IMR-90 (cell line): ENCODE measurements around the gene LYPD6. TPM values are rescaled to one million over a fixed set of nuclear protein-coding genes. Genes with fewer than 3 reads are reported as not detected.

Experiments
- ATAC-seq: fragments of 200-7000 bp; cut with Tn5 transposase; 2 replicates; pipeline ENCODE4 v1.9.1; 2020; ENCODE audit warnings: low read depth, mild to moderate bottlenecking, moderate library complexity
- BruUV-seq: library from RNA; stranded (reverse); fragments of 400-500 nt; replicated peaks from 2 replicates; lab custom pipeline; 2021; lab: Mats Ljungman, UMichigan
- CTCF ChIA-PET: fragments of 300-600 bp; formaldehyde crosslinking; extraction: SDS; loops from one replicate; lab custom pipeline; 2021; ENCODE audit warnings: antibody characterized with exemption; lab: Yijun Ruan, JAX
- POLR2A ChIA-PET: fragments of 300-600 bp; sonication (Branson Sonifier 250); formaldehyde crosslinking; loops from one replicate; lab custom pipeline; 2022; ENCODE audit warnings: antibody characterized with exemption; ENCODE audit not compliant: unreplicated experiment; lab: Charles Lee
- DNase-seq: peaks from one replicate; pipeline ENCODE4 v3.0.0; 2013
- H2AFZ ChIP-seq: replicated peaks from 2 replicates; pipeline ENCODE3; 2013; ENCODE audit warnings: low read length, mild to moderate bottlenecking; ENCODE audit not compliant: poor library complexity
- H2AK5ac ChIP-seq: 2 replicates; pipeline ENCODE4 v1.6.1; 2013; ENCODE audit warnings: low read depth, low read length, inconsistent platforms
- H2AK9ac ChIP-seq: replicated peaks from 2 replicates; pipeline ENCODE3; 2013; ENCODE audit warnings: mild to moderate bottlenecking, low read depth, low read length, moderate library complexity; ENCODE audit not compliant: poor library complexity
- H2BK120ac ChIP-seq: 2 replicates; pipeline ENCODE4 v1.6.1; 2013; ENCODE audit warnings: low read depth, low read length, inconsistent platforms
- H2BK15ac ChIP-seq: 3 replicates; pipeline ENCODE4 v1.6.1; 2013; ENCODE audit warnings: low read depth, low read length, inconsistent platforms
- H2BK20ac ChIP-seq: 2 replicates; pipeline ENCODE4 v1.6.1; 2013; ENCODE audit warnings: low read depth, mild to moderate bottlenecking, inconsistent platforms, low read length, moderate library complexity
- H2BK5ac ChIP-seq: 2 replicates; pipeline ENCODE4 v1.6.1; 2013; ENCODE audit warnings: mild to moderate bottlenecking, low read depth, low read length, inconsistent platforms; ENCODE audit not compliant: poor library complexity, severe bottlenecking
- H3K14ac ChIP-seq: replicated peaks from 2 replicates; pipeline ENCODE4 v1.6.1; 2013; ENCODE audit warnings: low read depth, low read length, inconsistent platforms
- H3K18ac ChIP-seq: 2 replicates; pipeline ENCODE4 v1.6.1; 2013; ENCODE audit warnings: low read depth, low read length, control low read depth
- H3K23ac ChIP-seq: 2 replicates; pipeline ENCODE4 v1.6.1; 2013; ENCODE audit warnings: low read depth, low read length, inconsistent platforms
- H3K27ac ChIP-seq: 2 replicates; pipeline ENCODE4 v1.5.1; 2013; ENCODE audit warnings: mild to moderate bottlenecking, control low read depth, low read length; ENCODE audit not compliant: insufficient read depth
- H3K27me3 ChIP-seq: 2 replicates; pipeline ENCODE4 v1.6.1; 2013; ENCODE audit warnings: low read length; ENCODE audit not compliant: control insufficient read depth, insufficient read depth
- H3K36me3 ChIP-seq: 2 replicates; pipeline ENCODE4 v1.6.1; 2013; ENCODE audit warnings: low read length, mixed read lengths; ENCODE audit not compliant: control insufficient read depth, insufficient read depth
- H3K4ac ChIP-seq: 2 replicates; pipeline ENCODE4 v1.6.1; 2013; ENCODE audit warnings: low read depth, low read length, inconsistent platforms
- H3K4me1 ChIP-seq: 2 replicates; pipeline ENCODE4 v1.6.1; 2013; ENCODE audit warnings: low read length, mixed read lengths; ENCODE audit not compliant: control insufficient read depth, insufficient read depth
- H3K4me2 ChIP-seq: 2 replicates; pipeline ENCODE4 v1.6.1; 2013; ENCODE audit warnings: low read depth, mild to moderate bottlenecking, control low read depth, low read length, moderate library complexity
- H3K4me3 ChIP-seq: 2 replicates; pipeline ENCODE4 v1.5.1; 2013; ENCODE audit warnings: low read depth, mild to moderate bottlenecking, control low read depth, low read length, moderate library complexity; ENCODE audit not compliant: insufficient read depth
- H3K56ac ChIP-seq: 2 replicates; pipeline ENCODE4 v1.6.1; 2013; ENCODE audit warnings: low read length, inconsistent platforms; ENCODE audit not compliant: insufficient read depth; ENCODE audit errors: extremely low read depth
- H3K79me1 ChIP-seq, 2 experiments: 2 replicates each; pipeline ENCODE4 v1.6.1; 2013; ENCODE audit warnings: low read length in 2 of 2, inconsistent platforms in 1 of 2, low read depth in 1 of 2
- H3K9ac ChIP-seq: 2 replicates; pipeline ENCODE4 v1.6.1; 2013; ENCODE audit warnings: low read depth, low read length, control low read depth
- H3K9me1 ChIP-seq: 2 replicates; pipeline ENCODE4 v1.6.1; 2013; ENCODE audit warnings: low read length, inconsistent platforms; ENCODE audit not compliant: insufficient read depth
- H3K9me3 ChIP-seq: 2 replicates; pipeline ENCODE4 v1.6.1; 2013; ENCODE audit warnings: low read length; ENCODE audit not compliant: control insufficient read depth, insufficient read depth
- H4K20me1 ChIP-seq: 2 replicates; pipeline ENCODE4 v1.6.1; 2013; ENCODE audit warnings: low read length, inconsistent platforms; ENCODE audit not compliant: insufficient read depth
- H4K5ac ChIP-seq: 2 replicates; pipeline ENCODE4 v1.6.1; 2013; ENCODE audit warnings: mild to moderate bottlenecking, low read depth, low read length, control low read depth
- H4K8ac ChIP-seq, 2 experiments: 2 replicates each; pipeline ENCODE4 v1.6.1; 2013; ENCODE audit warnings: low read depth in 2 of 2, low read length in 2 of 2, control low read depth in 1 of 2, inconsistent platforms in 1 of 2
- H4K91ac ChIP-seq: 2 replicates; pipeline ENCODE4 v1.6.1; 2013; ENCODE audit warnings: low read depth, low read length, inconsistent platforms; ENCODE audit not compliant: insufficient read depth
- BHLHE40 ChIP-seq: fragments of 150-350 bp; IDR thresholded peaks from 2 replicates; pipeline ENCODE4 v1.6.1; 2016; ENCODE audit warnings: mild to moderate bottlenecking, low read depth, low read length
- CEBPB ChIP-seq: IDR thresholded peaks from 2 replicates; pipeline ENCODE4 v1.6.1; 2012; ENCODE audit warnings: low read depth, low read length, improper control_type of control experiment
- CHD1 ChIP-seq: IDR thresholded peaks from 2 replicates; pipeline ENCODE4 v1.6.1; 2012; ENCODE audit warnings: low read depth, low read length, improper control_type of control experiment
- FOS ChIP-seq: fragments of 150-350 bp; IDR thresholded peaks from 2 replicates; pipeline ENCODE4 v1.6.1; 2016; ENCODE audit warnings: low read depth, low read length
- MAFK ChIP-seq: IDR thresholded peaks from 2 replicates; pipeline ENCODE4 v1.6.1; 2012; ENCODE audit warnings: low read depth, low read length, improper control_type of control experiment
- MAZ ChIP-seq: IDR thresholded peaks from 2 replicates; pipeline ENCODE4 v1.6.1; 2012; ENCODE audit warnings: low read depth, mild to moderate bottlenecking, low read length, improper control_type of control experiment, moderate library complexity, borderline replicate concordance
- MXI1 ChIP-seq: IDR thresholded peaks from 2 replicates; pipeline ENCODE4 v1.6.1; 2012; ENCODE audit warnings: low read depth, mild to moderate bottlenecking, low read length, moderate library complexity, borderline replicate concordance
- NFE2L2 ChIP-seq: fragments of 150-350 bp; IDR thresholded peaks from 2 replicates; pipeline ENCODE4 v1.6.1; 2016; ENCODE audit warnings: low read depth, mild to moderate bottlenecking, low read length
- POLR2A ChIP-seq: IDR thresholded peaks from 2 replicates; pipeline ENCODE4 v1.6.1; 2012; ENCODE audit warnings: mild to moderate bottlenecking, low read depth, low read length
- RCOR1 ChIP-seq: IDR thresholded peaks from 2 replicates; pipeline ENCODE4 v1.6.1; 2012; ENCODE audit warnings: mild to moderate bottlenecking, low read length, improper control_type of control experiment; ENCODE audit not compliant: insufficient replicate concordance
- RFX5 ChIP-seq: IDR thresholded peaks from 2 replicates; pipeline ENCODE4 v1.8.0; 2012; ENCODE audit warnings: low read depth, mild to moderate bottlenecking, low read length, moderate library complexity
- SMC3 ChIP-seq: fragments of 150-350 bp; IDR thresholded peaks from 2 replicates; pipeline ENCODE4 v1.6.1; 2016; ENCODE audit warnings: low read depth, mild to moderate bottlenecking, antibody characterized with exemption, low read length, moderate library complexity
- WGBS, 2 experiments: methylation state at CpG; one replicate each; pipeline versions ENCODE4 v1.1.5 to v1.1.7; 2013; ENCODE audit warnings: missing lambda C conversion rate in 2 of 2; ENCODE audit not compliant: insufficient read length in 1 of 2; ENCODE audit errors: extremely low coverage in 2 of 2; 5-methylcytosine and 5-hydroxymethylcytosine counted together
- dilution Hi-C: fragments of 300-500 bp; cut with HindIII; formaldehyde crosslinking; loops from one replicate; pipeline ENCODE4 v1.14.3; 2018; ENCODE audit warnings: low sequenced_read_pairs; ENCODE audit not compliant: unreplicated experiment
- in situ Hi-C: fragments of 300-500 bp; cut with MboI; formaldehyde crosslinking; loops from 3 replicates; pipeline ENCODE4 v1.14.3; 2019; ENCODE audit warnings: low sequenced_read_pairs, inconsistent platforms, mixed read lengths
- intact Hi-C: fragments of 100-400 bp; cut with micrococcal nuclease; formaldehyde crosslinking; loops from 2 replicates; pipeline ENCODE4 v1.10.0; 2022
- polyA plus RNA-seq, 3 experiments: library from polyadenylated mRNA; depleted of rRNA; stranded (reverse); fragments of >200 nt; gene quantifications; 2 replicates each; pipeline ENCODE4 v1.2.3, GENCODE V29; 2012; ENCODE audit warnings: low replicate concordance in 1 of 3
- total RNA-seq: library from RNA; depleted of rRNA; stranded (reverse); fragments of >200 nt; gene quantifications from 2 replicates; pipeline ENCODE4 v1.2.3, GENCODE V29; 2012
- TF ChIP-seq, protein P1 (sequence below): conservative IDR thresholded peaks from 2 replicates; pipeline ENCODE4 v1.5.1; 2012; ENCODE audit warnings: mild to moderate bottlenecking, low read depth, low read length, improper control_type of control experiment
- TF ChIP-seq, protein P2 (sequence below): fragments of 150-350 bp; IDR thresholded peaks from 2 replicates; pipeline ENCODE4 v1.6.1; 2016; ENCODE audit warnings: low read depth, mild to moderate bottlenecking, low read length, moderate library complexity, borderline replicate concordance

LYPD6 gene
- total and polyA plus RNA-seq, 2 of the 4 experiments (the other 2 are of a cell fraction) = 0.87 to 0.90 TPM

DNA sequence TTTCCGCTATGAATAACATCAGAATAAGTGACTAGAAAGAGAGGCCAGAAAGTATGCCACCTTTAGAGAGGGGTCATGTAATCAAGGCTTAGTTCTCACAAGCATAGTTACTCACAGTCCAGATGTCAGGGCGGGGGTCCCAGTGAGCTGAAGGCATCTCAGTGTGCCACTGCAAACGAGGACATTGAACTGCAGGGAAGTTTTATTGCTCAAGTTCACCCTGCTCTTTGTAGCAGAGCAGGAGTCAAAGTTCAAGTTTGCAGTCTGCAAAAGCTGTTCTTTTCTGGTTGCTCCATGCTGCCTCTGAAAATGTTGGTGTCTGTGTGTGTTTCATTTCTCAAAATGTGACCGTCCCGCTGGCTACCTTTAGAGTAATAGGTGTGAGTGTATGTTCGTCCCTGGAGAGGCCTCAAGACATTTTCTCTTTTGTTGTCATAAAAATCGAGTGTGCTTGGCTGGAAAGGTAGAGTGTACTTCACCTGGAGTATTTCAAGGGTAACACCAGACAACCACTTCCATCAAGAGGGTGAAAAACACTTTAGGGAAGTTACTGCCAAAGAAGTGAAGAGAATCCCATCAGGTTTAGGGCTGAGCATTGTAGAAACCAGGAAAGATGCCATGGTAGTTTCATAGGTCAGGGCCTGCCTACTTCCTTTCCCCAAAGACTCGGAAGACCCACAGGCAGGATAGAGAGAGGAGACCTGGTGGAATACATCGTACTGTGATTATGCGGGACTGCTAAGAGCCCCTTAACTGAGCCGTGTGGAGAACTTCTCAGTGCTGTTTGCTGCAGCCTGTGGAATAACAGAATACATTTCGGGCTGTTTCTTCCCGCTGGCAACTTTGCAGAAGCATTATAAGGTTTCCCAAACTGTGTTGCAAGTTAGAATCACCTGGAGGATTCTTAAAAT is 89.9 kb downstream of the LYPD6 start:
- TF ChIP-seq RFX5 (no peak), MAZ (no peak), SMC3 (no peak), CEBPB (no peak), POLR2A (no peak), MXI1 (no peak), RCOR1 (no peak), CHD1 (no peak), NFE2L2 (no peak), MAFK (no peak), BHLHE40 (no peak), FOS (no peak)
- TF ChIP-seq, protein P1, sequence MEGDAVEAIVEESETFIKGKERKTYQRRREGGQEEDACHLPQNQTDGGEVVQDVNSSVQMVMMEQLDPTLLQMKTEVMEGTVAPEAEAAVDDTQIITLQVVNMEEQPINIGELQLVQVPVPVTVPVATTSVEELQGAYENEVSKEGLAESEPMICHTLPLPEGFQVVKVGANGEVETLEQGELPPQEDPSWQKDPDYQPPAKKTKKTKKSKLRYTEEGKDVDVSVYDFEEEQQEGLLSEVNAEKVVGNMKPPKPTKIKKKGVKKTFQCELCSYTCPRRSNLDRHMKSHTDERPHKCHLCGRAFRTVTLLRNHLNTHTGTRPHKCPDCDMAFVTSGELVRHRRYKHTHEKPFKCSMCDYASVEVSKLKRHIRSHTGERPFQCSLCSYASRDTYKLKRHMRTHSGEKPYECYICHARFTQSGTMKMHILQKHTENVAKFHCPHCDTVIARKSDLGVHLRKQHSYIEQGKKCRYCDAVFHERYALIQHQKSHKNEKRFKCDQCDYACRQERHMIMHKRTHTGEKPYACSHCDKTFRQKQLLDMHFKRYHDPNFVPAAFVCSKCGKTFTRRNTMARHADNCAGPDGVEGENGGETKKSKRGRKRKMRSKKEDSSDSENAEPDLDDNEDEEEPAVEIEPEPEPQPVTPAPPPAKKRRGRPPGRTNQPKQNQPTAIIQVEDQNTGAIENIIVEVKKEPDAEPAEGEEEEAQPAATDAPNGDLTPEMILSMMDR = no peak
- TF ChIP-seq, protein P2, sequence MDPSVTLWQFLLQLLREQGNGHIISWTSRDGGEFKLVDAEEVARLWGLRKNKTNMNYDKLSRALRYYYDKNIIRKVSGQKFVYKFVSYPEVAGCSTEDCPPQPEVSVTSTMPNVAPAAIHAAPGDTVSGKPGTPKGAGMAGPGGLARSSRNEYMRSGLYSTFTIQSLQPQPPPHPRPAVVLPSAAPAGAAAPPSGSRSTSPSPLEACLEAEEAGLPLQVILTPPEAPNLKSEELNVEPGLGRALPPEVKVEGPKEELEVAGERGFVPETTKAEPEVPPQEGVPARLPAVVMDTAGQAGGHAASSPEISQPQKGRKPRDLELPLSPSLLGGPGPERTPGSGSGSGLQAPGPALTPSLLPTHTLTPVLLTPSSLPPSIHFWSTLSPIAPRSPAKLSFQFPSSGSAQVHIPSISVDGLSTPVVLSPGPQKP = no peak
- Histone ChIP-seq H3K36me3 (no peaks in the 10 kb centered on the region), H3K27ac (no peak overlapping the region), H3K14ac (no peak overlapping the region), H2AK9ac (no peak overlapping the region), H3K9me1 (peaks cover 3% of the 10 kb centered on the region), H3K23ac (no peak overlapping the region), H4K91ac (no peak overlapping the region; the same call in 1 of the 2 replicates), H3K79me1 (no peaks in the 10 kb centered on the region), H3K56ac (no peak overlapping the region), H3K4me2 (no peak overlapping the region), H3K9ac (no peak overlapping the region), H3K4ac (no peak overlapping the region), H2AK5ac (no peak overlapping the region), H3K27me3 (no peaks in the 10 kb centered on the region), H3K18ac (no peak overlapping the region), H2AFZ (no peak overlapping the region), H3K4me3 (no peak overlapping the region), H4K20me1 (no peaks in the 10 kb centered on the region), H2BK15ac (no peak overlapping the region), H2BK20ac (no peak overlapping the region; the same call in 1 of the 2 replicates), H2BK120ac (no peak overlapping the region), H4K8ac (no peak overlapping the region), H3K4me1 (peaks cover 2% of the 10 kb centered on the region; the same call in 1 of the 2 replicates), H3K9me3 (no peaks in the 10 kb centered on the region), H2BK5ac (no peak overlapping the region), H4K5ac (no peak overlapping the region)
- no peak for DNase-seq
- no TSS peak for BruUV-seq
- ChIA-PET POLR2A (no interaction called here), CTCF (interaction anchor here (0.6 to 0.9 kb wide), 2 partner anchors 9 to 10 kb away, joined by 3 read pairs; no protein-coding TSS in a partner anchor)
- in situ Hi-C loops = no loop called here
- dilution Hi-C loops = no loop called here
- no peak for ATAC-seq
- 96% methylated on average over 4 of the region's 13 CpGs; no CpG with 5 or more reads in 1 of the 2 experiments for WGBS, 2 experiments
- intact Hi-C loops = no loop called here
